ENCODE measurements around the gene TUBB8B.
"Not testable (repeated sequence)": the region's sequence is repeated elsewhere in the genome, so short reads cannot be mapped to it uniquely, and the experiment has no call there.

The TUBB8B gene

DNA sequence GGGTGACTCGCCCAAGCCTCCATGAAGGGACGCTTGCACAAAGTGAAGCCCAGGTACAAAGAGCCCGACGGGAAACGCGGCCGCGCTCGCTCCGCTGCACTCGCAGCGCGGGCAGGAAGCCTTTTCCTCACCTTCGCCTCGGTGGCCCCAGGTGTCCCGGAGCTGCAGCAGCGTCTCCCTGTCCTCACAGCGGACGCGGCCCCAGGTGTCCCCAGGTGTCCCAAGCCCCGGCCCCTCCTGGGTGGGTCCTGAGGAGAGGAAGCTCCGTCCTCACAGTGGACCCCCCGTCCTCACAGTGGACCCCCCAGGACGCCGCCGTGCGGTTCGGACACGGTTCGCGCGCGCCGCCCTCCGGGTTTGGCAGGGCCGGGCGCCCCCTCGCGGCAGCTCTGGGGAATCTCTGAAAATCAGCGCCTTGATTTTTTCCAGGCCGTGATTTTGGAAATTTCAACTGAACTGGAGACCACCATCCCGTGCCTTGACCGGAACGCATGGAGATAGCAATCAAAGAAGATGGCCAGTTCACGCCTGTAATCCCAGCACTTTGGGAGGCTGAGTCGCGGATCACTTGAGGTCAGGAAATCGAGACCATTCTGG is 23.9 kb upstream of the TUBB8B start:
- TF ChIP-seq, protein P1, sequence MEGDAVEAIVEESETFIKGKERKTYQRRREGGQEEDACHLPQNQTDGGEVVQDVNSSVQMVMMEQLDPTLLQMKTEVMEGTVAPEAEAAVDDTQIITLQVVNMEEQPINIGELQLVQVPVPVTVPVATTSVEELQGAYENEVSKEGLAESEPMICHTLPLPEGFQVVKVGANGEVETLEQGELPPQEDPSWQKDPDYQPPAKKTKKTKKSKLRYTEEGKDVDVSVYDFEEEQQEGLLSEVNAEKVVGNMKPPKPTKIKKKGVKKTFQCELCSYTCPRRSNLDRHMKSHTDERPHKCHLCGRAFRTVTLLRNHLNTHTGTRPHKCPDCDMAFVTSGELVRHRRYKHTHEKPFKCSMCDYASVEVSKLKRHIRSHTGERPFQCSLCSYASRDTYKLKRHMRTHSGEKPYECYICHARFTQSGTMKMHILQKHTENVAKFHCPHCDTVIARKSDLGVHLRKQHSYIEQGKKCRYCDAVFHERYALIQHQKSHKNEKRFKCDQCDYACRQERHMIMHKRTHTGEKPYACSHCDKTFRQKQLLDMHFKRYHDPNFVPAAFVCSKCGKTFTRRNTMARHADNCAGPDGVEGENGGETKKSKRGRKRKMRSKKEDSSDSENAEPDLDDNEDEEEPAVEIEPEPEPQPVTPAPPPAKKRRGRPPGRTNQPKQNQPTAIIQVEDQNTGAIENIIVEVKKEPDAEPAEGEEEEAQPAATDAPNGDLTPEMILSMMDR (conservative IDR thresholded peaks at IDR 0.05; ENCODE audit: low read depth, low read length), result peak; percentile 19
- not testable (repeated sequence) for DNase-seq (ENCODE audit: low read depth); H3K4me3 ChIP-seq (ENCODE audit: low read length)

DNA sequence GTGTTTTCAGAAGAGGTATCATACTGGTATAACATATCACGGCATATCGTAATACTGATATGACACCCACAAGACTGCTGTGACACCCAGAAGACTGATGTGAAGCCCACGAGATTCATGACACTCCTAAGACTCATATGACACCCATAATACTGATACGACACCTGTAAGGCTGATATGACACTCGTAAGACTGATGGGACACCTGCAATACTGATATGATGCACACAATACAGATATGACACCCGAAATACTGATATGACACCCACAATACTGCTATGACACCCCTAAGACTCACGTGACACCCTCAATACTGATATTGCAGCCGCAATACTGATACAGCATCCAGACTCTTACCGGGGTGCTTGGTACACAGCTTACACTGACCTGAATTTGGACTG is 18.3 kb upstream of the TUBB8B start:
- H3K4me3 ChIP-seq (ENCODE audit: low read length); DNase-seq (ENCODE audit: low read depth): not testable (repeated sequence)

DNA sequence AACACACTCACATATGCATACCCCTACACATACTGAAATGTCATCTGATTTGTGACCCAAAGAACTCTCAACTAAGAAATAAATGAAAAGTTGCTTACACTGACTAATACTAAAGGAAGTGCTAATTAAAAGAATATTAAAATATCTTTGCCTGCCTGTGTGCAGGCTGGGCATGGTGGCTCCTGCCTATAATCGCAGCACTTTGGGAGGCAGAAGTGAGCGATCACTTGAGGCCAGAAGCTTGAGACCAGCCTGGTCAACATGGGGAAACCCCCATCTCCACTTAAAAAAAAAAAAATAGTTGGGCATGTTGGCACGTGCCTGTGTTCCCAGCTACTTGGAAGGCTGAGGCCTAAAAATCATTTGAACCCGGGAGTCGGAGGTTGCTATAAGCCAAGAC is 14.9 kb upstream of the TUBB8B start:
- not testable (repeated sequence) for H3K4me3 ChIP-seq (ENCODE audit: low read length); DNase-seq (ENCODE audit: low read depth)

DNA sequence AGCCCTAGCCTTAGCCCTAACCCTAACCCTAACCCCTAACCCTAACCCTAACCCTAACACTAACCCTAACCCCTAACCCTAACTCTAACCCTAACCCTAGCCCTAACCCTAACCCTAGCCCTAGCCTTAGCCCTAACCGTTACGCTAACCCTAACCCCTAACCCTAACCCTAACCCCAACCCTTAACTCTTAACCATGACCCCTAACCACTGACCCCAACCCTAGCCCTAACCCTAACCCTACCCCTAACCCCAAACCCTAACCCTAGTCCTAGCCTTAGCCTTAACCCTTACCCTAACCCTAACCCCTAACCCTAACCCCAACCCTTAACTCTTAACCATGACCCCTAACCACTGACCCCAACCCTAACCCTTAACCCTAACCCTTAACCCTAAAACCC is 14.2 kb upstream of the TUBB8B start:
- DNase-seq (ENCODE audit: low read depth); H3K4me3 ChIP-seq (ENCODE audit: low read length): not testable (repeated sequence)

DNA sequence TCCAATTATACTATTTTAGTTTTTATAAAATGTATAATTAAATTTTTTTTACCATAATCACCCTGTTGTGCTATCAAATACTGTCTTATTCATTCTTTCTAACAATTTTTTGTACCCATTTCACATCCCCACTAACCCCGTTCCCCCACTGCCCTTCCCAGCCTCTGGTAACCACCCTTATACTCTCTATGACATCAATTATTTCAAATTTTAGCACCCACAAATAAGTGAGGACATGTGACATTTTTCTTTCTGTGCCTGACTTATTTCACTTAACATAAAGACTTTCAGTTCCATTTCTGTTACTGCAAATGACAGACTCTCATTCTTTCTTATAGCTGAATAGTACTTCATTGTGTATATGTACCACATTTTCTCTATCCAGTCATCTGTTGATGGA is 5.0 kb upstream of the TUBB8B start:
- not testable (repeated sequence) for H3K4me3 ChIP-seq (ENCODE audit: low read length); DNase-seq (ENCODE audit: low read depth)

DNA sequence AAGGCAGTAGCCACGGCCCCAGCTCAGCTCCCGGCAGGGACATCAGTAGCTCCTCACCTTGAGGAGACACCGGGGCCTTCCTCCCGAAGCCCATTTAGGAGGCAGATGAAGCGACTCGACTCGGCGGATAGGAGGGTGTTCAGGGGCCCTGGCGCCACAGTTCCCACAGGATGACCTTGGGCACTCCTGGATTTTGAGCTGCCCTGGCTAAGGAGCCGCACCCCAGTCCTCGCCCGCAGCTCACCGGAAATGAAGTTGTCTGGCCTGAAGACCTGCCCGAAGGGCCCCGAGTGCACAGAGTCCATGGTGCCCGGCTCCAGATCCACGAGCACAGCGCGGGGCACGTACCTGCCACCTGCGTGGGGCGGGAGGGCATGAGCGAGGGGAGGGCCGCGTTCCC is 719 bp downstream of the TUBB8B start:
- H3K4me3 ChIP-seq (ENCODE audit: low read length); DNase-seq (ENCODE audit: low read depth): not testable (repeated sequence)

DNA sequence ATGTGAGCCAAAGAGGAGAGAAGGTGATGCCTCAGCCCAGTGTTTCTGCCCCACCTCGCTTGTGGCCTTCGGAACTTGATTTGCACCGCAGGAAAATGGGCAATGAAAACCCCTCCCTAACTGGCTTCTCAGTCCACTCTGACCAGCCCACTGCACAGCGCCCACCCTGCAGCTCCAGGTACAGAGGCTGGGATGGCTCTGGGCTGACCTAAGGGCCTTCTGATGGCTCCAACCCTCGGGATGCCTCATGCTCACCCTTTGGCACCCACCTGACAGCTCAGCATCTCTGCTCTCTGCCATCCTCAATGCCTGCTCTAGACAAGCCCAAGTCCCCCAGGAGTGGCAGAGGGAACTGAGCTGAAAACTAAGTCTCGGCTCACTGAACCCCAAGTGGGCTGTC is 36.2 kb downstream of the TUBB8B start:
- DNase-seq (ENCODE audit: low read depth); H3K4me3 ChIP-seq (ENCODE audit: low read length): not testable (repeated sequence)

DNA sequence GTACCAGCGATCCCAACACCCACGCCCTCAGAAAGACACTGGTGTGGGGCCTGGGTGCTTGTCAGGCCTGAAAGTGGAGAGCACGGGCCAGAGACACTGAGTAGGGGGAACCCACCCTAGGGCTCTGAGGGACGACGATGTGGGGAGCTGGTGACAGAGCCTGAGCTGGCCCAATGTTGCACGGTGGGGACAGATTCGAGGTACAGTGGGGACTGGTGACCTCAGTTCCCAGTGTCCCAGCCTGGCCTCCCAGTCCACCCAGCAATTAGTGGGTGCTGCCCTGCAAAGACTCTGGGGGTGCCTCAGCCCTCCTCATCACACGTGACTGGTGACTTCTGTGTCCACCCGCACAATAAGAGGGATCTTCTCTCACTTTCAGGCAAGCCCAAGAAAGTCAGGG is 36.6 kb downstream of the TUBB8B start:
- not testable (repeated sequence) for DNase-seq (ENCODE audit: low read depth); H3K4me3 ChIP-seq (ENCODE audit: low read length)

DNA sequence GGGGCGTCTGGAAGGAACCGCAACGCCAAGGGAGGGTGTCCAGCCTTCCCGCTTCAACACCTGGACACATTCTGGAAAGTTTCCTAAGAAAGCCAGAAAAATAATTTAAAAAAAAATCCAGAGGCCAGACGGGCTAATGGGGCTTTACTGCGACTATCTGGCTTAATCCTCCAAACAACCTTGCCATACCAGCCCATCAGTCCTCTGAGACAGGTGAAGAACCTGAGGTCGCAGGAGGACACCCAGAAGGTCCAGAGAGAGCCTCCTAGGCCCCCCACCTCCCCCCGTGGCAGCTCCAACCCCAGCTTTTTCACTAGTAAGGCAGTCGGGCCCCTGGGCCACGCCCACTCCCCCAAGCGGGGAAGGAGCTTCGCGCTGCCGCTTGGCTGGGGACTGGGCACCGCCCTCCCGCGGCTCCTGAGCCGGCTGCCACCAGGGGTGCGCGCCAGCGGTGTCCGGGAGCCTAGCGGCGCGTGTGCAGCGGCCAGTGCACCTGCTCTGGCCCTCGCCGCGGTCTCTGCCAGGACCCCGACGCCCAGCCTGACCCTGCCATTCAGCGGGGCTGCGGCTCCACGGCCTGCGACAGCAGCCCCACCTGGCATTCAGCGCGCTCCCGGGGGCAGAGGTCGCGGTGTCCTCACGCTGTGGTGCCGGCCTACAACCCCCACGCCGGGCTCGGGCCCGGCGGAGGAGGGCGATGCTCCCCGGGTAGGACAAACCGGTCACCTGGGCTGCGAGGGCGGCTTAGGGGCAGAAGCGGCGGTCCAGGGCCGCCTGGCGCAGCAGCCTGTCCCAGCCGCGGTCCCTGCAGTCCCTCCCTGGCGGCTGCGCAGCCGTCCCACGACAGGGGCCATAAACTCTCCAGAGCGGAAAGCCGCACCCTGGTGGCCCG is 37.8 kb downstream of the TUBB8B start:
- DNase-seq (ENCODE audit: low read depth); H3K4me3 ChIP-seq (ENCODE audit: low read length): not testable (repeated sequence)

DNA sequence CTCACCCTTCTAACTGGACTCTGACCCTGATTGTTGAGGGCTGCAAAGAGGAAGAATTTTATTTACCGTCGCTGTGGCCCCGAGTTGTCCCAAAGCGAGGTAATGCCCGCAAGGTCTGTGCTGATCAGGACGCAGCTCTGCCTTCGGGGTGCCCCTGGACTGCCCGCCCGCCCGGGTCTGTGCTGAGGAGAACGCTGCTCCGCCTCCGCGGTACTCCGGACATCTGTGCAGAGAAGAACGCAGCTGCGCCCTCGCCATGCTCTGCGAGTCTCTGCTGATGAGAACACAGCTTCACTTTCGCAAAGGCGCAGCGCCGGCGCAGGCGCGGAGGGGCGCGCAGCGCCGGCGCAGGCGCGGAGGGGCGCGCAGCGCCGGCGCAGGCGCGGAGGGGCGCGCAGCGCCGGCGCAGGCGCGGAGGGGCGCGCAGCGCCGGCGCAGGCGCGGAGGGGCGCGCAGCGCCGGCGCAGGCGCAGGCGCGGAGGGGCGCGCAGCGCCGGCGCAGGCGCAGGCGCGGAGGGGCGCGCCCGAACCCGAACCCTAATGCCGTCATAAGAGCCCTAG is 38.7 kb downstream of the TUBB8B start:
- not testable (repeated sequence) for H3K4me3 ChIP-seq (ENCODE audit: low read length); DNase-seq (ENCODE audit: low read depth)

DNA sequence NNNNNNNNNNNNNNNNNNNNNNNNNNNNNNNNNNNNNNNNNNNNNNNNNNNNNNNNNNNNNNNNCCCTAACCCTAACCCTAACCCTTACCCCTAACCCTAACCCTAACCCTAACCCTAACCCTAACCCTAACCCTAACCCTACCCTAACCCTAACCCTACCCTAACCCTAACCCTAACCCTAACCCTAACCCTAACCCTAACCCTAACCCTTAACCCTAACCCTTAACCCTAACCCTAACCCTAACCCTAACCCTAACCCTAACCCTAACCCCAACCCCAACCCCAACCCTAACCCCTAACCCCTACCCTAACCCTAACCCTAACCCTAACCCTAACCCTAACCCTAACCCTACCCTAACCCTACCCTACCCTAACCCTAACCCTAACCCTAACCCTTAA is 39.5 kb downstream of the TUBB8B start:
- DNase-seq (ENCODE audit: low read depth); H3K4me3 ChIP-seq (ENCODE audit: low read length): not testable (repeated sequence)
